Activated CD4-positive, alpha-beta T cell treated with anti-CD3 and anti-CD28 coated beads, Interleukin-2, amount 50 U/mL, for 48 hours (primary cell): ENCODE results near the gene VGLL3.
"Not testable (repeated sequence)": the region's sequence is repeated elsewhere in the genome, so short reads cannot be mapped to it uniquely, and the experiment has no call there.

Experiments used
- DNase-seq, 2 experiments: peaks; one replicate each; pipeline ENCODE4 v3.0.0-alpha.2; 2020

VGLL3 gene

GRCh38 chr3:86989006-86989405, 1.9 kb downstream of the VGLL3 start:
- no peak for DNase-seq

- no peak for DNase-seq
Observed at GRCh38 chr3:86988235-86988634, 2.7 kb downstream of the VGLL3 start.

- no peak for DNase-seq
Observed at GRCh38 chr3:86987421-86987715, 3.6 kb downstream of the VGLL3 start.

GRCh38 chr3:86986671-86987420, 4.1 kb downstream of the VGLL3 start:
- DNase-seq = no peak

GRCh38 chr3:86985181-86985826, 5.6 kb downstream of the VGLL3 start:
- DNase-seq = no peak

- DNase-seq = no peak
Observed at GRCh38 chr3:86984271-86984670, 6.7 kb downstream of the VGLL3 start.

GRCh38 chr3:86982883-86983282, 8.1 kb downstream of the VGLL3 start:
- no peak for DNase-seq

GRCh38 chr3:86978111-86978551, 12.8 kb downstream of the VGLL3 start:
- DNase-seq = no peak

- no peak for DNase-seq
Observed at GRCh38 chr3:86976219-86976618, 14.7 kb downstream of the VGLL3 start.

- DNase-seq = not testable (repeated sequence)
Observed at GRCh38 chr3:86974177-86974576, 16.8 kb downstream of the VGLL3 start.

GRCh38 chr3:86973440-86973839, 17.5 kb downstream of the VGLL3 start:
- DNase-seq = no peak

- peak; percentile 5 to 19 for DNase-seq
Observed at GRCh38 chr3:86969500-86970189, 21.3 kb downstream of the VGLL3 start.

GRCh38 chr3:86968244-86968932, 22.6 kb downstream of the VGLL3 start:
- DNase-seq = no peak

GRCh38 chr3:86967062-86967461, 23.9 kb downstream of the VGLL3 start:
- no peak for DNase-seq

GRCh38 chr3:86965166-86965565, 25.8 kb downstream of the VGLL3 start:
- DNase-seq = no peak

- no peak for DNase-seq
Observed at GRCh38 chr3:86963611-86964010, 27.3 kb downstream of the VGLL3 start.

- no peak for DNase-seq
Observed at GRCh38 chr3:86961297-86961696, 29.7 kb downstream of the VGLL3 start.

GRCh38 chr3:86960550-86960949, 30.4 kb downstream of the VGLL3 start:
- DNase-seq = no peak

GRCh38 chr3:86958534-86958933, 32.4 kb downstream of the VGLL3 start:
- no peak for DNase-seq

- DNase-seq = no peak
Observed at GRCh38 chr3:86954747-86955146, 36.2 kb downstream of the VGLL3 start.

GRCh38 chr3:86954226-86954625, 36.7 kb downstream of the VGLL3 start:
- DNase-seq = no peak

GRCh38 chr3:86951322-86951721, 39.6 kb downstream of the VGLL3 start:
- DNase-seq = no peak

- DNase-seq = no peak
Observed at GRCh38 chr3:86950717-86951116, 40.2 kb downstream of the VGLL3 start.

GRCh38 chr3:86949850-86950249, 41.1 kb downstream of the VGLL3 start:
- DNase-seq = no peak
